Esophagus squamous epithelium (tissue), 5 donors: ENCODE results near the gene SF3B2. TPM values are rescaled to one million over a fixed set of nuclear protein-coding genes. Genes with fewer than 3 reads are reported as not detected.

Source experiments
- DNase-seq: peaks from one replicate; lab custom pipeline; 2025; lab: John Stamatoyannopoulos, UW
- H3K27ac ChIP-seq, 4 donors: fragments of 200-600 bp; sonication (generic); one replicate each; pipeline ENCODE4 v1.5.1; 2016 to 2019; ENCODE audit warnings: mild to moderate bottlenecking in 1 of 4
- H3K27me3 ChIP-seq, 4 donors: fragments of 200-600 bp; sonication (generic); 1 replicate in 3 of 4; 2 replicates in 1 of 4; pipeline versions ENCODE4 v1.5.1 to v1.6.0; 2017 to 2021; ENCODE audit warnings: antibody characterized with exemption in 1 of 4
- H3K36me3 ChIP-seq, 3 donors: fragments of 200-600 bp; sonication (generic); one replicate each; pipeline ENCODE4 v1.5.1; 2016 to 2019
- H3K4me1 ChIP-seq, 3 donors: fragments of 200-600 bp; sonication (generic); one replicate each; pipeline ENCODE4 v1.5.1; 2017 to 2019
- H3K4me3 ChIP-seq, 4 donors: fragments of 200-600 bp; sonication (generic); 1 replicate in 3 of 4; 2 replicates in 1 of 4; pipeline ENCODE4 v1.5.1; 2016 to 2019; ENCODE audit warnings: mild to moderate bottlenecking in 2 of 4, moderate library complexity in 1 of 4
- H3K9me3 ChIP-seq, 3 donors: fragments of 200-600 bp; sonication (generic); one replicate each; pipeline ENCODE4 v1.5.1; 2016 to 2019
- POLR2A ChIP-seq, 4 donors: fragments of 450-650 bp; IDR thresholded peaks; one replicate each; pipeline ENCODE4 v1.6.1; 2017; ENCODE audit warnings: antibody characterized with exemption in 4 of 4, mild to moderate bottlenecking in 4 of 4, moderate library complexity in 3 of 4
- WGBS, 2 donors: methylation state at CpG; one replicate each; pipeline ENCODE4 v1.1.5; 2018; 5-methylcytosine and 5-hydroxymethylcytosine counted together
- intact Hi-C: fragments of 100-400 bp; cut with DNase I; formaldehyde crosslinking; loops from one replicate; pipeline ENCODE4 v1.15.0; 2022
- total RNA-seq, 4 donors: library from RNA; depleted of rRNA; stranded (reverse); fragments of >200 nt; gene quantifications; one replicate each; pipeline ENCODE4 v1.1.0, GENCODE V29; 2016
- TF ChIP-seq, protein P1 (sequence below), 6 experiments: fragments of 450-650 bp in 4 of 6; fragments of 200-600 bp in 2 of 6; sonication (generic) in 2 of 6; IDR thresholded peaks; one replicate each; pipeline ENCODE4 v1.5.1; 2016 to 2019; ENCODE audit warnings: antibody characterized with exemption in 6 of 6, mild to moderate bottlenecking in 4 of 6, moderate library complexity in 4 of 6
- donor health status: DM: yes; HTN: yes; CAD: no.

The SF3B2 gene
- total RNA-seq, 4 donors from 2014 or later, result 87.8 to 112 (median 93.5) TPM

DNA sequence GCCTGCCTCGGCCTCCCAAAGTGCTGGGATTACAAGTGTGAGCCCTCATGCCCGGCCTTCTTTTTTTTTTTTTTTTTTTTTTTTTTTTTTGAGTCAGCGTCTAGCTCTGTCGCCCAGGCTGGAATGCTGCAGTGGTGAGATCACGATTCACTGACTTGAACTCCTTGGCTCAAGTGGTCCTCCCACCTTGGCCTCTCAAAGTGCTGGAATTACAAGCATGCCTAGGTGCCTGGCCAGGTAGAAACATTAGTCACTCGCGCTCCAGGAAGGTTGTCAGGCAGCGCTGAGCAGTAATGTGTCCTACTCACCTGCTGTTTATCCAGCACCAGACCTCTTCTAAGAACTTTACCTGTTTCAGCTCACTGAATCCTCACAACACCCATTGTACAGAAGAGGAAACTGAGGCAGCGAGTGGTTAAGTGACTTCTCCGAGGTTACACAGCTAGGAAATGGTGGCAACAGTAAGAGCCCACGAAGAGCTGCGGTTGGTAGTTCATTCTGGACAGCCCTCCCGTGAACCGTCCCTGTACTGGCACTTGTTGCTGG, 40.9 kb upstream of the SF3B2 start:
- Histone ChIP-seq H3K4me1 (peaks cover 14 to 50% (median 24%) of the 10 kb centered on the region in 3 donors), H3K27me3 (peaks cover 0 to 30% (median 2%) of the 10 kb centered on the region in 4 donors), H3K27ac (peak overlapping the region; percentile 51 to 84 (median 70)), H3K4me3 (peak overlapping the region; percentile 27 to 60 (median 37)), H3K36me3 (peaks cover 0 to 6% (median 0%) of the 10 kb centered on the region in 3 donors), H3K9me3 (no peaks in the 10 kb centered on the region)
- intact Hi-C loops, result no loop called here
- TF ChIP-seq POLR2A (IDR thresholded peaks at IDR 0.05), result no peak
- TF ChIP-seq, protein P1, sequence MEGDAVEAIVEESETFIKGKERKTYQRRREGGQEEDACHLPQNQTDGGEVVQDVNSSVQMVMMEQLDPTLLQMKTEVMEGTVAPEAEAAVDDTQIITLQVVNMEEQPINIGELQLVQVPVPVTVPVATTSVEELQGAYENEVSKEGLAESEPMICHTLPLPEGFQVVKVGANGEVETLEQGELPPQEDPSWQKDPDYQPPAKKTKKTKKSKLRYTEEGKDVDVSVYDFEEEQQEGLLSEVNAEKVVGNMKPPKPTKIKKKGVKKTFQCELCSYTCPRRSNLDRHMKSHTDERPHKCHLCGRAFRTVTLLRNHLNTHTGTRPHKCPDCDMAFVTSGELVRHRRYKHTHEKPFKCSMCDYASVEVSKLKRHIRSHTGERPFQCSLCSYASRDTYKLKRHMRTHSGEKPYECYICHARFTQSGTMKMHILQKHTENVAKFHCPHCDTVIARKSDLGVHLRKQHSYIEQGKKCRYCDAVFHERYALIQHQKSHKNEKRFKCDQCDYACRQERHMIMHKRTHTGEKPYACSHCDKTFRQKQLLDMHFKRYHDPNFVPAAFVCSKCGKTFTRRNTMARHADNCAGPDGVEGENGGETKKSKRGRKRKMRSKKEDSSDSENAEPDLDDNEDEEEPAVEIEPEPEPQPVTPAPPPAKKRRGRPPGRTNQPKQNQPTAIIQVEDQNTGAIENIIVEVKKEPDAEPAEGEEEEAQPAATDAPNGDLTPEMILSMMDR (IDR thresholded peaks at IDR 0.05), result no peak
- no peak for DNase-seq
- WGBS, 2 donors, result 29 to 38% methylated on average over 3 to 7 of the region's 14 CpGs

DNA sequence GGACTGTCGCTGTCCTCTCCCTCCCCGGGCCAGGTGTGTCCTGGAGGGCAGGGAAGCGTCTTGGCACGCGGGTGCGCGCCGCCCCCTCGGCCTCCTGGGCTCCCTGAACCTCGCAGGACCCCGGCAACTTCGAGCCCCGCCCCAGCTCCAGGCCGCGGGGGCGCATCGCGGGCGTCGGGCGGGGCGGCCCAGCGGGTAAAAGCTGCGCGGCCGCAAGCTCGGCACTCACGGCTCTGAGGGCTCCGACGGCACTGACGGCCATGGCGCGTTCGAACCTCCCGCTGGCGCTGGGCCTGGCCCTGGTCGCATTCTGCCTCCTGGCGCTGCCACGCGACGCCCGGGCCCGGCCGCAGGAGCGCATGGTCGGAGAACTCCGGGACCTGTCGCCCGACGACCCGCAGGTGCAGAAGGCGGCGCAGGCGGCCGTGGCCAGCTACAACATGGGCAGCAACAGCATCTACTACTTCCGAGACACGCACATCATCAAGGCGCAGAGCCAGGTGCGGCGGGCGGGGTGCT, 40.3 kb upstream of the SF3B2 start, which contains the start of gene CST6:
Gene CST6, plus strand, starts transcription at position 224 of the 519 bp plus-strand sequence. Its CDS starts 37 bp downstream, at position 261.
- peak within 1 kb of the TSS; percentile 27 to 60 (median 37) for H3K4me3 ChIP-seq
- 47% methylated on average over 6 of the region's 61 CpGs; no CpG with 5 or more reads in 1 of the 2 donors for WGBS, 2 donors
- peak within 1 kb of the TSS; percentile 51 to 84 (median 70) for H3K27ac ChIP-seq
- H3K4me1 ChIP-seq, result peaks cover 14 to 49% (median 24%) of the 10 kb centered on the region in 3 donors
- H3K36me3 ChIP-seq, result peaks cover 0 to under 1% (median 0%) of the 10 kb centered on the region in 3 donors
- intact Hi-C loops, result no loop called here
- H3K27me3 ChIP-seq, result peaks cover 0 to 30% (median 2%) of the 10 kb centered on the region in 4 donors
- DNase-seq, result no peak
- TF ChIP-seq POLR2A (IDR thresholded peaks at IDR 0.05), result no peak
- TF ChIP-seq, protein P1 (IDR thresholded peaks at IDR 0.05), result no peak
- no peaks in the 10 kb centered on the region for H3K9me3 ChIP-seq

DNA sequence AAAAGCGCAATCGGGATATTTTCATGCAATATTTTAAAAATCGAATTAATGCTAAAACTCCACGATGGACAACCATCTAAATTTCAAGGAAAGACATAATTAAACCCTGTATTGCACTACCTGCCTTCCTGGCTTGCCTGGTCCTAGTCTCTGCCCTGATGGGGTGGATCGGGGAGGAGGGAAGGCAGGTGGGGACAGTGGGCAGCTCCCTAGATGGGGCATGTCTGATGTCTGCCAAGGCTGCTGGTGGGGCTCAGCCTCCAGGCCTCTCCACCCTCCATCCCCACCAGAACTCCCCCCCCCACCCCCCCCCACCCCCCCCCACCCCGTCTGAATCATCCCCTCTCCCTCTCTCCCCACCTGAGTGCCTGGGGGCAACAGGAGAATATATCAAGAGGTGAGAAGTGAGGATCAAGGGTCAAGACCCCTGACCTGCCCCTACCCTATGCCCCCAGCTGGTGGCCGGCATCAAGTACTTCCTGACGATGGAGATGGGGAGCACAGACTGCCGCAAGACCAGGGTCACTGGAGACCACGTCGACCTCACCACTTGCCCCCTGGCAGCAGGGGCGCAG, 39.7 kb upstream of the SF3B2 start:
- 44 to 68% methylated on average over 6 to 8 of the region's 12 CpGs for WGBS, 2 donors
- Histone ChIP-seq H3K4me3 (peak overlapping the region; percentile 27 to 60 (median 37)), H3K9me3 (no peaks in the 10 kb centered on the region), H3K27ac (peak overlapping the region in 3 of 4 donors; percentile 65 to 84 (median 76)), H3K27me3 (peaks cover 0 to 30% (median 2%) of the 10 kb centered on the region in 4 donors), H3K4me1 (peaks cover 14 to 43% (median 18%) of the 10 kb centered on the region in 3 donors), H3K36me3 (no peaks in the 10 kb centered on the region)
- no peak for DNase-seq
- TF ChIP-seq, protein P1 (IDR thresholded peaks at IDR 0.05), result no peak
- no peak for TF ChIP-seq POLR2A (IDR thresholded peaks at IDR 0.05)
- intact Hi-C loops, result no loop called here

DNA sequence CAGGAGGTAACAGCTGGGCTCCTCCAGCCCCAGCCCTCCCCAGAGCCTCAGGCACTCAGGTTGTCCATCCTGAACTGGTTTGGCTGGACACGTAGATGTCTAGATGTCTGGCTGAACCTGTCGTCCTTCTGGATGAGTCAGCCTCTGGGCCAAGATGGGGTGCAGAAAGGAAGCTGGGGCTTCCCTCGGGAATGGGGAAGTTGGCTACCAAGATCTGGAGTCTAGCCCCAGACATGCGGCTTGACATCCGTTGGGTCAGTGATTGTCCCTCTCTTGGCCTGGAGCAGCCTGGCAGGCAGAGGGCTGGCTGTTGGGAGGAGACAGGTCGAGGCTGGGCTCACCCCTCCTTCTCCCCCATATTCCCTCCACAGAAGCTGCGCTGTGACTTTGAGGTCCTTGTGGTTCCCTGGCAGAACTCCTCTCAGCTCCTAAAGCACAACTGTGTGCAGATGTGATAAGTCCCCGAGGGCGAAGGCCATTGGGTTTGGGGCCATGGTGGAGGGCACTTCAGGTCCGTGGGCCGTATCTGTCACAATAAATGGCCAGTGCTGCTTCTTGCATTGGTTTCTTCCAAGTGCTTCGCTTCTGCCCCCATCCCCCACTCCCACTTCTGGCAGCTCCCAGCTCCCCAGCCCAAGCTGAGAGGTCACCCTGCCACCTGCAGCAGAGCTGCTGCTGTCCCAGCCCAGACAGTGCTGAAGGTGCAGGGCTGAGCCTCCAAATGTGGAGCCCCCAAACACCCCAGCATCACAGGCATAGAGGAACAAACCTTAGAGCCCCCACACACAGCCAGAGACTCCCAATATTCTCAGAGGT, 39.0 kb upstream of the SF3B2 start:
- WGBS, 2 donors, result 45 to 81% methylated on average over 5 to 7 of the region's 12 CpGs
- Histone ChIP-seq H3K9me3 (no peaks in the 10 kb centered on the region), H3K4me1 (peaks cover 14 to 36% (median 15%) of the 10 kb centered on the region in 3 donors), H3K27me3 (peaks cover 0 to 30% (median 2%) of the 10 kb centered on the region in 4 donors), H3K27ac (peak overlapping the region; percentile 9 to 84 (median 64)), H3K36me3 (no peaks in the 10 kb centered on the region), H3K4me3 (peak overlapping the region in 2 of 4 donors; percentile 12 to 38)
- DNase-seq, result no peak
- TF ChIP-seq, protein P1 (IDR thresholded peaks at IDR 0.05), result no peak
- TF ChIP-seq POLR2A (IDR thresholded peaks at IDR 0.05), result no peak
- intact Hi-C loops, result no loop called here
